ENCODE results near the gene LSG1.
A peak's percentile ranks its signal among the peaks of the same experiment; 100 is the strongest.

DNA sequence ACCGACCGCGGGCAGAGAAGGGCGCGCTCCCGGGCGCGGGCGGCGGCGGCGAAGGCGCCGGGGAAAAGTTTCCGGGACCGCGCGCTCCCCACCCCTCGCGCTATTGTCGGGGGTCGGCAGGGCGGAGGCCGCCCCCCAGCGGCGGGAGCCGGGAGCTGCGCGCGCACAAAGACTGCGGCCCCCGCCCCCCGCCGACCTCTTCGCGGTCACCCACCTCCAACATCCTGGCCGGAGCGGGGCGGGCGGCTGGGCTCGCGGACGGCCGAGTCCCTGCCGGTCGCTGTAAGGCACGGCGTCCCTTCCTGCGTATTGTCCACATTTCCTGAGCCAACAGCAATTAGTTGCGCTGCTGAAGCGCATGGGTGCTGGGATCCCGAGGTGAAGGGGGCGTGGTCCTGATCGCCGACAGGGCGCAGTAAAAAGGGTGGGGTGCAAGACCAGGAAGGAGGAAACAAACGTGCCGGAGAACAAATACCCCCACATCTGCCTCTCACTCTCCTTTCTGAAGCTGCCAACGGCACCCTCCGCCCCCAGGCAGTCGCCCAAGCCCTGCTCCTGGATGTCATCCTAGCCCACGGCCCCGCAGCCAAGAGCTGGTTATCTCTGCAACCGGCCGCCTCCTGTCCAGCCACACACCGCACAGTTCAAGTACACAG, 38.5 kb downstream of the LSG1 start, which contains the start of gene TMEM44:
- TF ChIP-seq, protein P1, sequence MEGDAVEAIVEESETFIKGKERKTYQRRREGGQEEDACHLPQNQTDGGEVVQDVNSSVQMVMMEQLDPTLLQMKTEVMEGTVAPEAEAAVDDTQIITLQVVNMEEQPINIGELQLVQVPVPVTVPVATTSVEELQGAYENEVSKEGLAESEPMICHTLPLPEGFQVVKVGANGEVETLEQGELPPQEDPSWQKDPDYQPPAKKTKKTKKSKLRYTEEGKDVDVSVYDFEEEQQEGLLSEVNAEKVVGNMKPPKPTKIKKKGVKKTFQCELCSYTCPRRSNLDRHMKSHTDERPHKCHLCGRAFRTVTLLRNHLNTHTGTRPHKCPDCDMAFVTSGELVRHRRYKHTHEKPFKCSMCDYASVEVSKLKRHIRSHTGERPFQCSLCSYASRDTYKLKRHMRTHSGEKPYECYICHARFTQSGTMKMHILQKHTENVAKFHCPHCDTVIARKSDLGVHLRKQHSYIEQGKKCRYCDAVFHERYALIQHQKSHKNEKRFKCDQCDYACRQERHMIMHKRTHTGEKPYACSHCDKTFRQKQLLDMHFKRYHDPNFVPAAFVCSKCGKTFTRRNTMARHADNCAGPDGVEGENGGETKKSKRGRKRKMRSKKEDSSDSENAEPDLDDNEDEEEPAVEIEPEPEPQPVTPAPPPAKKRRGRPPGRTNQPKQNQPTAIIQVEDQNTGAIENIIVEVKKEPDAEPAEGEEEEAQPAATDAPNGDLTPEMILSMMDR (conservative IDR thresholded peaks at IDR 0.05; ENCODE audit: low read depth, low read length) = peak; percentile 57
- no peak for TF ChIP-seq EZH2 (IDR thresholded peaks at IDR 0.05; ENCODE audit: borderline replicate concordance, low read depth, low read length, poor library complexity, severe bottlenecking)
